ENCODE data around the gene TGFB1I1. TPM values are rescaled to one million over a fixed set of nuclear protein-coding genes. Genes with fewer than 3 reads are reported as not detected.

TGFB1I1 gene
- total RNA-seq, 1 experiment from 2014 or later, result 8.7 TPM

DNA sequence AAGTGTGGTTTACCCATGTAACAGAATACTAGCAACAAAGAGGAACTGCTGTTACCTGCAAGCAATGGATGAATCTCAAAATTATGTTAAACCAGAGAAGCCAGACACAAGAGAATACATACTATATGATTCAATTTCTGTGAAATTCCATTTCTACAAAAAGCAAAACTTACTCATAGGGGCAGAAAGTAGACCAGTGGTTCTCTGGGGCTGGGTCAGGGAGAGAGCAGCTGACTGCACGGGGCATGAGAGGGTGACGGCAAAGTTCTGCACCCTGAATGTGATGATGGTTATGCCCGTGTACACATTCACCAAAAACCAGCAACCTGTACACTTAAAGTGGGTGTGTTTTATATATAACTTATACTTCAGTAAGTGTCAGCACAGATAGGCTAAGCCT is 32.4 kb upstream of the TGFB1I1 start:
- TF ChIP-seq ATF3 (IDR thresholded peaks at IDR 0.05) (no peak), YY1 (IDR thresholded peaks at IDR 0.05; ENCODE audit: extremely low read depth, insufficient replicate concordance, low read depth, low read length) (no peak), EZH2 (IDR thresholded peaks at IDR 0.05) (no peak), TCF7L2 (IDR thresholded peaks at IDR 0.05; ENCODE audit: borderline replicate concordance, extremely low read depth, insufficient read depth, insufficient read length) (no peak), FOSL1 (IDR thresholded peaks at IDR 0.05; ENCODE audit: low read depth) (no peak), EGR1 (IDR thresholded peaks at IDR 0.05; ENCODE audit: low read depth) (no peak)
- Histone ChIP-seq H2AFZ (ENCODE audit: low read depth, low read length, poor library complexity, severe bottlenecking) (no peak overlapping the region), H3K9me3 (ENCODE audit: control insufficient read depth in 1 of 2, insufficient read depth in 1 of 2, low read depth in 1 of 2, low read length in 2 of 2) (no peaks in the 10 kb centered on the region), H3K9ac (ENCODE audit: low read length) (no peak overlapping the region), H3K9me2 (ENCODE audit: insufficient read depth) (no peaks in the 10 kb centered on the region), H3K79me2 (ENCODE audit: insufficient read depth, low read length) (no peaks in the 10 kb centered on the region), H3K27ac (ENCODE audit: low read depth, low read length) (no peak overlapping the region), H3K4me3 (replicated peaks in 1 of 2; ENCODE audit: low read depth in 1 of 2, low read length in 2 of 2) (no peak overlapping the region), H4K20me1 (ENCODE audit: insufficient read depth) (no peaks in the 10 kb centered on the region), H3K4me1 (ENCODE audit: control insufficient read depth in 1 of 2, insufficient read depth in 2 of 2, low read length in 2 of 2) (peaks cover 10 to 29% of the 10 kb centered on the region in 2 experiments; a peak in 3 of 4 replicates), H3K36me3 (ENCODE audit: control insufficient read depth in 1 of 2, insufficient read depth in 2 of 2, low read length in 2 of 2) (no peaks in the 10 kb centered on the region), H3K27me3 (ENCODE audit: insufficient read depth, low read length) (no peaks in the 10 kb centered on the region), H3K4me2 (ENCODE audit: low read length) (no peak overlapping the region)
- POLR2A ChIA-PET, result no interaction called here
- DNase-seq (ENCODE audit: low read depth, low spot score), result no peak
- CTCF ChIA-PET, result no interaction called here
- intact Hi-C loops (cut with micrococcal nuclease), result no loop called here
- BruUV-seq (replicated peaks), result no TSS peak
- RAD21 ChIA-PET (ENCODE audit: low non-redundant PET in 1 of 2, low total read pairs in 2 of 2, uncharacterized antibody in 2 of 2, unreplicated experiment in 2 of 2), result no interaction called here
- no peak for ATAC-seq

DNA sequence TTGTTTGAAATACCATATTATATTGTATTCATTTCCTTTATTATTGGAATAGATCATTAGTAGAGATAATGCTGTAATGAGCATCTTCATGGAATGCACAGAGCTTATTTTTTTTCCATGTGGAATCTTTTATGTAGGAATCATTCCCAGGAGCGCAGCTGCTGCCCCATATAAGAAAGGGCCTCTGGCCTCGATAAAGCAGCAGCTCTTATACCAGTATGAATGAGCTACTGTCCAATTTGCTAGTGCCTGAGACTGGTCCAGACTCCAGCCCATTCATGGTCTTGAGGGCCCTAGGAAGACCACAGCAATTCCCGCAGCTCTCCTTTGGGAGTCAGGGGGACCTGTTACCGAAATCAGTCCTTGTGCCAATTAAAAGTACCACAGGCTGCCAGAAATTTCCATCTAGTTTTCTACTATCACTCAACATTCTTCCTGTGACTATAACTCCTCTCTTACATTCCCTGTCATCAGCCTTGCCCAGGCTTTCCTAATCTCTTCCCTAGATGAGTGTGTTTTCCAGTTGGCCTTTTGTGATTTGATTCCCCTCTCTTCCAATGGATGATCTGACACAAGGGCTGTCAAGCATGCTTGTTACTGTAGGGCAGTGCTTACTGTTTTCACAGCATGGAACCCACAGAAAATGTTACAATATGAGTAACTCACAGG is 31.3 kb upstream of the TGFB1I1 start:
- H3K4me2 ChIP-seq (ENCODE audit: low read length), result no peak overlapping the region
- CTCF ChIA-PET, result interaction anchor here (1.2 kb wide), 1 partner anchor 11 kb away, joined by 6 read pairs; no protein-coding TSS in a partner anchor
- H3K4me1 ChIP-seq (ENCODE audit: control insufficient read depth in 1 of 2, insufficient read depth in 2 of 2, low read length in 2 of 2), result peaks cover 5 to 18% of the 10 kb centered on the region in 2 experiments; a peak in 3 of 4 replicates
- H3K9me2 ChIP-seq (ENCODE audit: insufficient read depth), result no peaks in the 10 kb centered on the region
- H3K79me2 ChIP-seq (ENCODE audit: insufficient read depth, low read length), result no peaks in the 10 kb centered on the region
- H3K4me3 ChIP-seq (replicated peaks in 1 of 2; ENCODE audit: low read depth in 1 of 2, low read length in 2 of 2), result no peak overlapping the region
- no peak overlapping the region for H2AFZ ChIP-seq (ENCODE audit: low read depth, low read length, poor library complexity, severe bottlenecking)
- intact Hi-C loops (cut with micrococcal nuclease), result loop anchor here (5.0 to 10.0 kb wide), 2 partner anchors 333 to 486 kb away; partner anchors contain the start of genes BCKDK and SETD1A
- H4K20me1 ChIP-seq (ENCODE audit: insufficient read depth), result no peaks in the 10 kb centered on the region
- H3K27me3 ChIP-seq (ENCODE audit: insufficient read depth, low read length), result no peaks in the 10 kb centered on the region
- H3K36me3 ChIP-seq (ENCODE audit: control insufficient read depth in 1 of 2, insufficient read depth in 2 of 2, low read length in 2 of 2), result no peaks in the 10 kb centered on the region
- TF ChIP-seq YY1 (IDR thresholded peaks at IDR 0.05; ENCODE audit: extremely low read depth, insufficient replicate concordance, low read depth, low read length) (no peak), ATF3 (IDR thresholded peaks at IDR 0.05) (no peak), EZH2phosphoT487 (IDR thresholded peaks at IDR 0.05; ENCODE audit: borderline replicate concordance) (no peak)
- RAD21 ChIA-PET (ENCODE audit: low non-redundant PET in 1 of 2, low total read pairs in 2 of 2, uncharacterized antibody in 2 of 2, unreplicated experiment in 2 of 2), result no interaction called here
- POLR2A ChIA-PET, result no interaction called here
- H3K9me3 ChIP-seq (ENCODE audit: control insufficient read depth in 1 of 2, insufficient read depth in 1 of 2, low read depth in 1 of 2, low read length in 2 of 2), result no peaks in the 10 kb centered on the region
- BruUV-seq (replicated peaks), result no TSS peak
- DNase-seq (ENCODE audit: low read depth, low spot score) (no peak), ATAC-seq (no peak)
- H3K27ac ChIP-seq (ENCODE audit: low read depth, low read length), result no peak overlapping the region
- H3K9ac ChIP-seq (ENCODE audit: low read length), result no peak overlapping the region

Data from HCT116 (cell line).